ENCODE measurements around the gene MAP1S. TPM values are rescaled to one million over a fixed set of nuclear protein-coding genes. Genes with fewer than 3 reads are reported as not detected.

The MAP1S gene
- total RNA-seq = 24.1 and 84.1 TPM in 2 replicates

DNA sequence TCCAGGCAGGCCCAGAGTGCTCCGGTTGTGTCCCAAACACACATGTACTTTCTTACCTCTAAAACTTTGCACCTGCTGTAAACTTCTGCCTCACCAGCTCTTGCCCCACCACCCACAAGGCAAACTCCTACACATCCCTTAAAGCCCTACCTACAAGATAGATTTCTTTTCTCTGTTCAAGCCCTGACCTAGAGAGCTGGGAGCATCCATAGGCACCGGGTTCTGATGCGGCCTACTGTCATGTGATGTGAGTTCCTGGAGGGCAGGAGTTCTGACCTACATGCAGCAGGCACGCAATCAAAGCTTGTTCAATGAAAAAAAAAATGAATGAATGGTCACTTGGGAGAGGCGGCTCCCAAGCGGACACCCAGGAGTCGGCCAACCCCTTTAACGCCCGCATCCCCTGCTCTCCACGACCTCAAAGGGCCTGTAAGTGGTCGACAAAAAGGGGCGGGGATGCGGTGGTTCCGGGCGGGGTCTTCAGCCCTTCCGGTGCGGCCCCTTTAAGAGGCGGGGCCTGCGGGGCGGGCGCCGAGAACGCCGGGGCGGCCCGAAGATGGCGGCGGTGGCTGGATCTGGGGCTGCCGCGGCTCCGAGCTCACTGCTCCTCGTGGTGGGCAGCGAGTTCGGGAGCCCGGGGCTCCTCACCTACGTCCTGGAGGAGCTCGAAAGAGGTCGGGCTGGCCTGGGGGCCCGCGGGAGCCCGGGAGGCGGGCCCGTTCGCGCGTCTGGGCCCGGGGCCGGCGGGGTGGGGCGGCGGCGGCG is at the start of gene MAP1S:
TSS of gene MAP1S (plus strand) at position 534 of the 765 bp plus-strand sequence. CDS start at position 557, 23 bp downstream.

DNA sequence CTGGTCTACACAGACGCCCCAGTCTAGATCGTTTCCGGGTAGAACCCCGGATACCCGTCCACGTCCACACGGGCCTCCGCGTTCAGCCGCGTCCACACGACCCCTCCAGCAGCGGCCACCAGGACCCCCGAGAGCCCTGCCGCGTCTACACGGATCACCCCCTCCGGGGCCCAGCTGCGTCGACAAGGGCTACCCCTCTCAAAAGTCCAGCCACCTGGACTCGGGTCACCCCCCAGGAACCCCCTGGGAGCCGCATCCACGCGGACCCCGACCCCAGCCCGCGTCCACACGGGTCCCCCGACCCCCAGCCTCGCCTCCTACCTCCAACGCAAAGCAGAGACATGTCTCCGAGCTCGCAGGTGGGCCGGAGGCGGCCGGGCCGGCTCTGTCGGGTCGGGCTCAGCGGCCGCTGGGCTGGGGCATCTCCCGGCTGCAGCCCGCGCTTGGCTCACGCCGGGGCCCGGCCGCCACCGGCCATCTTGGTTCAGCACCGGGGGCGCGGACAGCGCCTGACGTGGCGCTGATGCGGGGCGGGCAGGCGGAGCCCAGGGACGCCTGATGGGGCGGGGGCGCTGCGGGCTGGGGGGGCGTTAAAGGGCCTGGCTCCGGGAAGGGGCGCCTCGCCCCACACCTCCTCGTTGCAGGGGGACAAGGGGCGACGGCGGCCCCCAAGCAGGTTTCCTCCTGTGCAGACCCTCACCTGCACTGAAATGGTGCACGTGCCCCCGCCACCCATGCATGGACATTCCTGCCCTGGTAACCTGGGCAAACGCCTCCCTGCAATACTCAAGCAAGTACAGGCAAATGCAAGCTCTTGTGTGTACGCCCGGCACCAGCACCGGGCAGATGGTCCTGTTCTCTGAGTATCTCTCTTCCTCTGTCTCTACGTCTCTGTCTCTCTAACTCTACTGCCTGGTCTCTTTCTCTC is 31.2 kb upstream of the MAP1S start, which contains the start of gene UNC13A:
TSS of gene UNC13A (minus strand) at position 498 of the 928 bp plus-strand sequence. CDS start at position 343, 155 bp downstream.

GRCh38 chr19:17751103-17751911 is 32.0 kb downstream of the MAP1S start, which contains the start of gene FCHO1:
Gene FCHO1, plus strand, starts transcription at chr19:17751477. Its CDS starts 3,688 bp downstream, at chr19:17755165.

Other genes with a start within 250 kb of the MAP1S start
- 10.0 and 30.6 TPM in 2 replicates for gene SLC27A1, start 249.0 kb upstream of the MAP1S start, total RNA-seq
- 49.5 and 52.9 TPM in 2 replicates for gene PGLS, start 207.8 kb upstream of the MAP1S start, total RNA-seq
- 107 and 188 TPM in 2 replicates for gene COLGALT1, start 163.8 kb upstream of the MAP1S start, total RNA-seq
- gene UNC13A, start 31.1 kb upstream of the MAP1S start, total RNA-seq = 0.16 and 0.57 TPM in 2 replicates
- 0.31 and 1.1 TPM in 2 replicates for gene FCHO1, start 32.0 kb downstream of the MAP1S start, total RNA-seq
- gene B3GNT3, start 75.7 kb downstream of the MAP1S start, total RNA-seq = 0.16 TPM in 1 of 2 replicates, not detected in the other
- not detected in 2 replicates for gene INSL3, start 102.0 kb downstream of the MAP1S start, total RNA-seq
- gene JAK3, start 128.5 kb downstream of the MAP1S start, total RNA-seq = 4.4 and 5.2 TPM in 2 replicates
- gene RPL18A, start 140.4 kb downstream of the MAP1S start, total RNA-seq = 882 and 1,185 TPM in 2 replicates
- gene SLC5A5, start 152.5 kb downstream of the MAP1S start, total RNA-seq = not detected in 2 replicates
- gene CCDC124, start 213.5 kb downstream of the MAP1S start, total RNA-seq = 32.1 and 72.3 TPM in 2 replicates
- under 0.01 TPM in 1 of 2 replicates, not detected in the other for gene KCNN1, start 247.6 kb downstream of the MAP1S start, total RNA-seq